ENCODE results near the gene TTYH1. TPM values are rescaled to one million over a fixed set of nuclear protein-coding genes. Genes with fewer than 3 reads are reported as not detected.
A peak's percentile ranks its signal among the peaks of the same experiment; 100 is the strongest.

The TTYH1 gene
- total and polyA plus RNA-seq, 9 of the 15 experiments (the other 6 are each of a cell fraction or from before 2014, with no cell fraction given) = 0.08 TPM; not detected in 8

DNA sequence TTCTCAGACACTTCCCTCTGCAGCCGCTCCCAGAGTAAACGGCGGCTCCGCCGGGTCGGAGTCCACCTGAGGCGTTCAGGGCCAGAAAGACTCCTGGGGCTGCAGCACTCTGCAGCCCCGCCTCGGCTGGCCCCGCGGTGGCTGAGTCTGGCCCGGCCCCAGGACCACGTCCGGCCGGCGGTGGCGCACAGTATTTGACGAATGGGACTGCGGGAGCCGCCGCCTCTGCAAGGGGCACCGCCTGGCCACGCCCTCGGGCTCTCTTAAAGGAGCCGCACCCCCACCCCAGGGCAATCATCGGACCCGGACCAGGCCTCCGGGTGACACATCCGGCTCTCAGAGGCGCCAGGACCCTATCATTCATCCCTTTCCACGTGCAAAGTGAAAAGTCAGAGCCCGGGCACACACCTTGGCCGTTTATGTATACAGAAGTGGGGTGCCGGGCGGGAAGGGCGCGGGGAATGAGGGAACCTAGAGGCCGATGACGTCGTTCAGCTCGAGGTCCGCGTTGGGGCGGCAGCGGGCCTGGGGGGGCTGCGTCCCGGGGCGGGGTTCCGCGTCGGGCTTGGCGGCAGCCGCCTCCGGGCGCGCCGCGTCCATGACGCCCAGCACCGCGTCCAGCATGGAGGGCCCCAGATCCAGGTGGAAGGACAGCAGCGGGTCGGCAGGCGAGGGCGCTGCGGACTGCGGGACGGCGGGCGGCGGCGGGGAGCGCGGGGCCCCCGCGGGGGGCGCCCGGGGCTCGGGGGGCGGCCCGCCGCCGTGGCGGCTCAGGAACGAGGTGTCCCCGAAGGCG is 49.6 kb downstream of the TTYH1 start (continued):
- TF ChIP-seq TEAD4 (IDR thresholded peaks at IDR 0.05; ENCODE audit: low read length) (0 out of 2 replicates have a peak, but pooled peaks have one; percentile 7), TEAD4 (CRISPR knock-in tag; IDR thresholded peaks at IDR 0.05; ENCODE audit: borderline replicate concordance) (no peak), KDM2B (CRISPR knock-in tag; IDR thresholded peaks at IDR 0.05) (peak; percentile 20; the same call in 1 of the 2 replicates), ZNF436 (CRISPR knock-in tag; IDR thresholded peaks at IDR 0.05) (no peak), ILF3 (IDR thresholded peaks at IDR 0.05; ENCODE audit: borderline replicate concordance) (no peak), SMAD3 (CRISPR knock-in tag; conservative IDR thresholded peaks at IDR 0.05) (no peak), TAL1 (IDR thresholded peaks at IDR 0.05) (no peak), MAFF (IDR thresholded peaks at IDR 0.05; ENCODE audit: low read length) (no peak), ZNF354B (CRISPR knock-in tag; IDR thresholded peaks at IDR 0.05) (no peak), EWSR1 (IDR thresholded peaks at IDR 0.05; ENCODE audit: borderline replicate concordance, low read depth, partially characterized antibody) (no peak), KAT7 (CRISPR knock-in tag; IDR thresholded peaks at IDR 0.05; ENCODE audit: borderline replicate concordance) (no peak), ZNF174 (CRISPR knock-in tag; IDR thresholded peaks at IDR 0.05) (no peak), CEBPG (CRISPR knock-in tag; IDR thresholded peaks at IDR 0.05) (no peak), CEBPG (tag; conservative IDR thresholded peaks at IDR 0.05 in 1 of 2, IDR thresholded peaks at IDR 0.05 in 1 of 2) (no peak), CBFB (CRISPR knock-in tag; IDR thresholded peaks at IDR 0.05) (no peak), EP400 (IDR thresholded peaks at IDR 0.05) (peak; percentile 67), ESRRA (IDR thresholded peaks at IDR 0.05; ENCODE audit: borderline replicate concordance, low read depth) (peak; percentile 30; the same call in 1 of the 2 replicates), ELF4 (CRISPR knock-in tag; IDR thresholded peaks at IDR 0.05) (no peak), PHF8 (IDR thresholded peaks at IDR 0.05; ENCODE audit: borderline replicate concordance, low read length) (peak; percentile 84; the same call in 1 of the 2 replicates), ZNF668 (CRISPR knock-in tag; IDR thresholded peaks at IDR 0.05) (no peak)
- TF ChIP-seq, protein P1, sequence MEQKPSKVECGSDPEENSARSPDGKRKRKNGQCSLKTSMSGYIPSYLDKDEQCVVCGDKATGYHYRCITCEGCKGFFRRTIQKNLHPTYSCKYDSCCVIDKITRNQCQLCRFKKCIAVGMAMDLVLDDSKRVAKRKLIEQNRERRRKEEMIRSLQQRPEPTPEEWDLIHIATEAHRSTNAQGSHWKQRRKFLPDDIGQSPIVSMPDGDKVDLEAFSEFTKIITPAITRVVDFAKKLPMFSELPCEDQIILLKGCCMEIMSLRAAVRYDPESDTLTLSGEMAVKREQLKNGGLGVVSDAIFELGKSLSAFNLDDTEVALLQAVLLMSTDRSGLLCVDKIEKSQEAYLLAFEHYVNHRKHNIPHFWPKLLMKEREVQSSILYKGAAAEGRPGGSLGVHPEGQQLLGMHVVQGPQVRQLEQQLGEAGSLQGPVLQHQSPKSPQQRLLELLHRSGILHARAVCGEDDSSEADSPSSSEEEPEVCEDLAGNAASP (IDR thresholded peaks at IDR 0.05) = no peak
- TF ChIP-seq, protein P2, sequence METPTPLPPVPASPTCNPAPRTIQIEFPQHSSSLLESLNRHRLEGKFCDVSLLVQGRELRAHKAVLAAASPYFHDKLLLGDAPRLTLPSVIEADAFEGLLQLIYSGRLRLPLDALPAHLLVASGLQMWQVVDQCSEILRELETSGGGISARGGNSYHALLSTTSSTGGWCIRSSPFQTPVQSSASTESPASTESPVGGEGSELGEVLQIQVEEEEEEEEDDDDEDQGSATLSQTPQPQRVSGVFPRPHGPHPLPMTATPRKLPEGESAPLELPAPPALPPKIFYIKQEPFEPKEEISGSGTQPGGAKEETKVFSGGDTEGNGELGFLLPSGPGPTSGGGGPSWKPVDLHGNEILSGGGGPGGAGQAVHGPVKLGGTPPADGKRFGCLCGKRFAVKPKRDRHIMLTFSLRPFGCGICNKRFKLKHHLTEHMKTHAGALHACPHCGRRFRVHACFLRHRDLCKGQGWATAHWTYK (CRISPR knock-in tag; IDR thresholded peaks at IDR 0.05) = no peak
- TF ChIP-seq, protein P3, sequence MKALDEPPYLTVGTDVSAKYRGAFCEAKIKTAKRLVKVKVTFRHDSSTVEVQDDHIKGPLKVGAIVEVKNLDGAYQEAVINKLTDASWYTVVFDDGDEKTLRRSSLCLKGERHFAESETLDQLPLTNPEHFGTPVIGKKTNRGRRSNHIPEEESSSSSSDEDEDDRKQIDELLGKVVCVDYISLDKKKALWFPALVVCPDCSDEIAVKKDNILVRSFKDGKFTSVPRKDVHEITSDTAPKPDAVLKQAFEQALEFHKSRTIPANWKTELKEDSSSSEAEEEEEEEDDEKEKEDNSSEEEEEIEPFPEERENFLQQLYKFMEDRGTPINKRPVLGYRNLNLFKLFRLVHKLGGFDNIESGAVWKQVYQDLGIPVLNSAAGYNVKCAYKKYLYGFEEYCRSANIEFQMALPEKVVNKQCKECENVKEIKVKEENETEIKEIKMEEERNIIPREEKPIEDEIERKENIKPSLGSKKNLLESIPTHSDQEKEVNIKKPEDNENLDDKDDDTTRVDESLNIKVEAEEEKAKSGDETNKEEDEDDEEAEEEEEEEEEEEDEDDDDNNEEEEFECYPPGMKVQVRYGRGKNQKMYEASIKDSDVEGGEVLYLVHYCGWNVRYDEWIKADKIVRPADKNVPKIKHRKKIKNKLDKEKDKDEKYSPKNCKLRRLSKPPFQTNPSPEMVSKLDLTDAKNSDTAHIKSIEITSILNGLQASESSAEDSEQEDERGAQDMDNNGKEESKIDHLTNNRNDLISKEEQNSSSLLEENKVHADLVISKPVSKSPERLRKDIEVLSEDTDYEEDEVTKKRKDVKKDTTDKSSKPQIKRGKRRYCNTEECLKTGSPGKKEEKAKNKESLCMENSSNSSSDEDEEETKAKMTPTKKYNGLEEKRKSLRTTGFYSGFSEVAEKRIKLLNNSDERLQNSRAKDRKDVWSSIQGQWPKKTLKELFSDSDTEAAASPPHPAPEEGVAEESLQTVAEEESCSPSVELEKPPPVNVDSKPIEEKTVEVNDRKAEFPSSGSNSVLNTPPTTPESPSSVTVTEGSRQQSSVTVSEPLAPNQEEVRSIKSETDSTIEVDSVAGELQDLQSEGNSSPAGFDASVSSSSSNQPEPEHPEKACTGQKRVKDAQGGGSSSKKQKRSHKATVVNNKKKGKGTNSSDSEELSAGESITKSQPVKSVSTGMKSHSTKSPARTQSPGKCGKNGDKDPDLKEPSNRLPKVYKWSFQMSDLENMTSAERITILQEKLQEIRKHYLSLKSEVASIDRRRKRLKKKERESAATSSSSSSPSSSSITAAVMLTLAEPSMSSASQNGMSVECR (CRISPR knock-in tag; IDR thresholded peaks at IDR 0.05) = no peak; the same call in 1 of the 2 replicates

Measured in K562 (cell line).